ENCODE results near the gene SUPT7L. TPM values are rescaled to one million over a fixed set of nuclear protein-coding genes. Genes with fewer than 3 reads are reported as not detected.

SUPT7L gene
- total and polyA plus RNA-seq, 7 donors = 17.1 to 33.8 (median 21.1) TPM

DNA sequence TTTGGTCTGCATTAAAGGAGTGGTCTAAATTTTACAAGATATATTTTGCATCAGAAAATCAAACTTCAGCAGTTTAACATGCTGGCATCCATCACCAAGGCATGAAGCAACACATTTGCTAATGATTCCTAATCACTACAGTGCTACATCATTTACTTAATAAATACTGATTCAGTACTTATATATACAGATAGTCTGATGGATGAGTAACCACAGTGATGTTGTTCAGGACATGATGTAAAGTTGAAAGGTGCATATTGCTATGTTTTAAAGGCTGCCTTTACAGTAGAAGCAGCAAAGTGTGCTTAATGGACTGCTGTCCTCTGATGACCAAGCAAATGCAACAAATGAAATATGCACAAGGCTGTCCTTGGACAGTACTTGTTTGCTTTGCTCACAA is 11.1 kb downstream of the SUPT7L start:
- H3K4me3 ChIP-seq = no peak overlapping the region
- DNase-seq = no peak
- no peak overlapping the region for H3K27ac ChIP-seq
- TF ChIP-seq, protein P1, sequence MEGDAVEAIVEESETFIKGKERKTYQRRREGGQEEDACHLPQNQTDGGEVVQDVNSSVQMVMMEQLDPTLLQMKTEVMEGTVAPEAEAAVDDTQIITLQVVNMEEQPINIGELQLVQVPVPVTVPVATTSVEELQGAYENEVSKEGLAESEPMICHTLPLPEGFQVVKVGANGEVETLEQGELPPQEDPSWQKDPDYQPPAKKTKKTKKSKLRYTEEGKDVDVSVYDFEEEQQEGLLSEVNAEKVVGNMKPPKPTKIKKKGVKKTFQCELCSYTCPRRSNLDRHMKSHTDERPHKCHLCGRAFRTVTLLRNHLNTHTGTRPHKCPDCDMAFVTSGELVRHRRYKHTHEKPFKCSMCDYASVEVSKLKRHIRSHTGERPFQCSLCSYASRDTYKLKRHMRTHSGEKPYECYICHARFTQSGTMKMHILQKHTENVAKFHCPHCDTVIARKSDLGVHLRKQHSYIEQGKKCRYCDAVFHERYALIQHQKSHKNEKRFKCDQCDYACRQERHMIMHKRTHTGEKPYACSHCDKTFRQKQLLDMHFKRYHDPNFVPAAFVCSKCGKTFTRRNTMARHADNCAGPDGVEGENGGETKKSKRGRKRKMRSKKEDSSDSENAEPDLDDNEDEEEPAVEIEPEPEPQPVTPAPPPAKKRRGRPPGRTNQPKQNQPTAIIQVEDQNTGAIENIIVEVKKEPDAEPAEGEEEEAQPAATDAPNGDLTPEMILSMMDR (IDR thresholded peaks at IDR 0.05) = no peak
- H3K9me3 ChIP-seq = no peaks in the 10 kb centered on the region
- intact Hi-C loops (cut with DNase I) = loop anchor here in 1 of 2 donors (10.0 kb wide), 1 partner anchor 168 kb away; the partner anchor contains the start of gene IFT172
- no peaks in the 10 kb centered on the region for H3K4me1 ChIP-seq
- peaks cover 19 to 100% of the 10 kb centered on the region in 2 donors for H3K36me3 ChIP-seq (ENCODE audit: insufficient read depth in 1 of 2, low read depth in 1 of 2)
- H3K27me3 ChIP-seq (ENCODE audit: insufficient read depth in 3 of 3, low read length in 2 of 3) = no peaks in the 10 kb centered on the region
- ATAC-seq = no peak

- H3K4me1 ChIP-seq = no peaks in the 10 kb centered on the region
- H3K27me3 ChIP-seq (ENCODE audit: insufficient read depth in 3 of 3, low read length in 2 of 3) = no peaks in the 10 kb centered on the region
- H3K9me3 ChIP-seq = no peaks in the 10 kb centered on the region
- no peak overlapping the region for H3K4me3 ChIP-seq
- 69 to 80% (median 71%) methylated on average over 4 of the region's 4 CpGs for WGBS, 3 donors
- peaks cover 20 to 100% of the 10 kb centered on the region in 2 donors for H3K36me3 ChIP-seq (ENCODE audit: insufficient read depth in 1 of 2, low read depth in 1 of 2)
- no peak overlapping the region for H3K27ac ChIP-seq
- DNase-seq (no peak), ATAC-seq (no peak)
- TF ChIP-seq, protein P1 (IDR thresholded peaks at IDR 0.05) = no peak
- intact Hi-C loops (cut with DNase I) = loop anchor here in 1 of 2 donors (10.0 kb wide), 1 partner anchor 166 kb away; the partner anchor contains the start of gene IFT172
These were observed 12.4 kb downstream of the SUPT7L start for GRCh38 chr2:27651056-27651455.

GRCh38 chr2:27647737-27648136 is 15.7 kb downstream of the SUPT7L start:
- TF ChIP-seq, protein P1 (IDR thresholded peaks at IDR 0.05) = no peak
- H3K4me3 ChIP-seq = no peak overlapping the region
- peaks cover 10 to 99% of the 10 kb centered on the region in 2 donors for H3K36me3 ChIP-seq (ENCODE audit: insufficient read depth in 1 of 2, low read depth in 1 of 2)
- no peaks in the 10 kb centered on the region for H3K4me1 ChIP-seq
- ATAC-seq = no peak
- H3K27ac ChIP-seq = no peak overlapping the region
- intact Hi-C loops (cut with DNase I) = no loop called here
- 92 to 95% (median 92%) methylated on average over 4 of the region's 4 CpGs for WGBS, 3 donors
- no peak for DNase-seq
- no peaks in the 10 kb centered on the region for H3K27me3 ChIP-seq (ENCODE audit: insufficient read depth in 3 of 3, low read length in 2 of 3)
- H3K9me3 ChIP-seq = no peaks in the 10 kb centered on the region

- no peak for DNase-seq
- intact Hi-C loops (cut with DNase I) = no loop called here
- Histone ChIP-seq H3K9me3 (no peaks in the 10 kb centered on the region), H3K4me3 (no peak overlapping the region), H3K27ac (no peak overlapping the region), H3K36me3 (ENCODE audit: insufficient read depth in 1 of 2, low read depth in 1 of 2) (peaks cover 10 to 99% of the 10 kb centered on the region in 2 donors), H3K27me3 (ENCODE audit: insufficient read depth in 3 of 3, low read length in 2 of 3) (no peaks in the 10 kb centered on the region), H3K4me1 (no peaks in the 10 kb centered on the region)
- no peak for ATAC-seq
- TF ChIP-seq, protein P1 (IDR thresholded peaks at IDR 0.05) = no peak
These were observed 16.1 kb downstream of the SUPT7L start for GRCh38 chr2:27647289-27647688.

DNA sequence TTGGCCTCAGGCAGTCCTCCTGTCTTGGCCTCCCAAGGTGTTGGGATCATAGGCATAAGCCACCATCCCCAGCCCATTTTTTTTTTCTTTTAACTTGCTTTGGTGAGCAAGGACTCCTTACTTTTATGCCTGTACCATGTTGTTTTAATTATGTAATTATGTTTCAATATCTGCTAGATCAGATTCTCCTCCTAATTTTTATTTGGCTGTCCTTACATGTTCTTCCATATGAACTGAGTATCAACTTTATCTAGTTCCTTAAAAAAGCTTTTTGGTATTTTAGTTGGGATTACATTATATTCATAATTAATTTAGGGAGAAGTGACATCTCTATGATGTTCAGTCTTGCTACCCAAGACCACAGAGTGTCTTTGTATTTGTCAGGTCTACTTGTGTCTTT is 18.2 kb downstream of the SUPT7L start:
- Histone ChIP-seq H3K4me3 (no peak overlapping the region), H3K4me1 (no peaks in the 10 kb centered on the region), H3K27me3 (ENCODE audit: insufficient read depth in 3 of 3, low read length in 2 of 3) (no peaks in the 10 kb centered on the region), H3K36me3 (ENCODE audit: insufficient read depth in 1 of 2, low read depth in 1 of 2) (peaks cover 6 to 99% of the 10 kb centered on the region in 2 donors), H3K27ac (no peak overlapping the region), H3K9me3 (no peaks in the 10 kb centered on the region)
- intact Hi-C loops (cut with DNase I) = no loop called here
- TF ChIP-seq, protein P1 (IDR thresholded peaks at IDR 0.05) = no peak
- DNase-seq (no peak), ATAC-seq (no peak)

Data from psoas muscle (tissue), 8 donors.